Eye (tissue), 1 donor: ENCODE results near the gene DTNB.
"Not testable (repeated sequence)": the region's sequence is repeated elsewhere in the genome, so short reads cannot be mapped to it uniquely, and the experiment has no call there.

Source experiments
- DNase-seq: peaks from one replicate; pipeline ENCODE4 v3.0.0-alpha.2; 2015

DTNB gene

DNA sequence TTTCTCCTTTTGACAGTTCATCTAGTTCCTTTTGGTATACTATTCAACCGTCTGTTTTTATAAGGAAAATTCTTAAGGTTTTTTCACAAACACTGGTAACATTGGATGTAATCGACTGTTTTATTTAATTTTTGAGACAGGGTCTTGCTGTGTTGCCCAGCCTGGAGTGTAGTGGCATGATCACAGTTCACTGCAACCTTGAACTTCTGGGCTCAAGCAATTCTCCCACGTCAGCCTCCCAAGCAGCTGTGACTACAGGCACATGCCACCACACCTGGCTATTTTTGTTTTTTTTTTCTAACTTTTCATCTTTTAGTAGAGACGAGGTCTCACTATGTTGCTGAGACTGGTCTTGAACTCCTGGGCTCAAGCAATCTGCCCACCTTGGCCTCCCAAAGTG, 227.3 kb downstream of the DTNB start:
- no peak for DNase-seq

DNA sequence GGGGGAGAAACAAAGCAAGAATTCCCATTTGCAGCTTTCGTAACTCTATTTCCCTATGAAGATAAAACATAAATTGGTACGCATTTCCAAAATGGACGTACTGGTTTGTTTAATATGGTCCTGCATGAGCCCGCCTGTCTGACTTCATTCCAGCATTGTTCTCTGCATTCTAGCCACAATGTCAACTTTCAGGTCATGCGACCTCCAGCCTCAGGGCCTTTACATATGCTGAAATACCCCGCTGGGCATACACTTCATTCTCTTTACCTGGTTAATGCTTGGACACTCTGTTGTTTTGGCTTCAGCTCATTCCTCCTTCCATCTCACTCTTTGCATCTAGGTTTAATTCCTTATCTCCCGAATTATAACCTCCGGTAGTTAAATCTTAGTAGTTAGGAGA, 227.9 kb downstream of the DTNB start:
- DNase-seq: no peak

DNA sequence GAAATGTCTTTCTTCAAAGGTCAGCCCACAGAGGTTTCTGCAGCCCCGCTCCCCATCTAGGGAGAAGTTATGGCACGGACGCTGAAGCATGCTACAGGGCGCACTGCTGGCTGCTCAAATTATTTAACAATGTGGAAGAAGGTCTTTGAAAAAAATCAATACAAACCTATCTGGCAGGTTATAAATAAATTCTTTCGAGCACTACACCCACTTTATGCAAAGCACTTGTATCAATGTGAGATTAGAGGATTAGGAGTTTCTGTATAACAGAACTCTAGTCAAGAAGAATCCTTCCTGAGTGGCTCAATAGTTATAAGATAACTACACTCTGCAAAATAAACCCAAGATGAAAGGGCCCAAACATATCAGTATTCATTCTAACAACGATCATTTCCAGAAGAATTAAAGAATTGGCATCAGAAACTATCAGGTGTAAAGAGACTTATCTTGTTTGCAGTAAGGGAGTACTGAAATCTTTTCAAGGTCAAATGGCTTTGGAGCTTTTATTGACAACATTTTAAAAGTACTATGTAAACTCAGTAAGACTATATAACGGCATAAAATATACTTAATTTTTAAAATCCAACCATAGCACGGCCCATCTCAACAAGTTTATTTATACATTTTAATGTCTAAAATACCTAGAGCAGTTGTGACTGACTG, 228.6 kb downstream of the DTNB start:
- DNase-seq: no peak

DNA sequence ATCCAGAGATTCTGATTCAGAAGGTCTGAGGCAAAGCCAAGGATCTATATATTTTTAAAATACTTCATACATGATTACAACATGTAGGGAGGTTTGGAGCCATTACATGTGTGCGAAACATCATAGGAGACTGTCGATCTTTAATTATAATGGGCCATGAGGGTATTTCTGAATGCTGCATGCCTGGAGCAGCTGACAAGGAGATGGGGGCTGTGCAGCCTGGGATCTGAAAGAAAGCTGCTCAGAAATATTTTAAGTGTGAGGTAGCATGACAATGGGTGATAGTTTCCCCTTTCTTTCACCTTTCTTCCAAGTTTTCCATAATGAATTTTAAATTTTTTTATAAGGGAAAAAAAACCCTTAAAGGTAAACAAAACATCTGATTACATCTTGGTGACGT, 229.6 kb downstream of the DTNB start:
- DNase-seq: no peak

DNA sequence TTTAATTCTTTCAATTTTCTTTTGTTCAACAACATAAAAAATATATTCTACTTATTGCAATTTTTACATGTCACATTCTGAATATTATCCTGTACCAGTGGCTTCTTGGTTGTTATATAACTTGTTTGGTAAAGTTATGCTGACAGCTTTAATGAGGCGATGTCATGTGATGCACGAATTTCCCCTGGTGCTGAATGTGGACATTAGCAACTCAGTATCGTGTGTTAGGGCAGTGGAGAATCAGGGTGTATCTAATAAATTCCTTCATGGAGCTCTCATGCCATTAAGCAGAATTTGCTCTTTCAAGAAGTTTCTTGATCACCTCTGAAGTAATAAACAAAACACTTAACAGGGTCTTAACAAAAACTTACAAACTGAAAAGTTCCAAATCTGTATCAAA, 232.0 kb downstream of the DTNB start:
- DNase-seq: no peak

DNA sequence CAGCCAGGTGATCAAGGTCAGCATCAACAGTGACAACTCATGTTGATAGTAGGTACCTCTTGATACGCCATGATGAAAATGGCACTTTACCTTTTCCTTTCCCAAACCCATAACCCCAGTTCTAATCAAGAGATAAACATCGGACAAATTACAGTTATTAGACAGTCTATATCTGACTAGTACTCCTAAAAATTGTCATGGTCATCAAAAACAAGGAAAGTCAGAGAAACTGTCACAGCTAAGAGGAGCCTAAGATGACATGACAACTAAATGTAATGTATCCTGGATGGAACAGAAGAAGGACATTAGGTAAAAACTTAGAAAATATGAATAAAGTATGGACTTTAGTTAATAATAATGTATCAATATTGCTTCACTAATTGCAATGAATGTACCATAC, 234.6 kb downstream of the DTNB start:
- DNase-seq: no peak

DNA sequence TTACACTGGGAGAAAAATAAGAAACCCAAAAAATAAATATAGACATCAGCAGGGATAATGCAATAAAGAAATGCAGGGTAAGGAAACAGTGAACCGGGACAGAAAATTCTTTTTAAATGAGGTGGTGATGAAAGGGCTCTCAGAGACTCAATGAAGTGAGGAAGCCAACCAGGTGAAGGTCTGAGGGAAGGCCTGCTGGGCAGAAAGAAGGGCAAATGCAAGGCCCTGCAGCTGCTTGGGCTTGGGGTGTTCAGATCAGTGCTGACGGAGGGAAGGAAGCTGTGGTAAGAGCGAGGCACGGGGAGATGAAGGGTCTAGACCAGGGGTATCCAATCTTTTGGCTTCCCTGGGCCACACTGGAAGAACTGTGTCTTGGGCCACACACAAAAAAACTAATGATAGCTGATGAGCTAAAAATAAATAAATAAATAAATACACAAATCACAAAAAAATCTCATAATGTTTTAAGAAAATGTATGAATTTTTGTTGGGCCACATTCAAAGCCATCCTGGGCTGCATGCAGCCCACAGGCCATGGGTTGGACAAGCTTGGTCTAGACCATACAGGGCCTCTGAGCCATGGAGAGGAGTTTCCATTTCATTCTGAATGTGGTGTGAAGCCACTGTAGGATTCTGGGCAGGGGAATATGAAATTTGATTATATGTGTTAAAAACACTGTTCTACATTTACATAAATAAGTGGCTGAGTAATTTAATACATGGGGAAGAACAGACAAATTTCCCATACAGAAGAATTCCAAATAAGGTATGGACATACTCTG, 235.3 kb downstream of the DTNB start:
- no peak for DNase-seq

DNA sequence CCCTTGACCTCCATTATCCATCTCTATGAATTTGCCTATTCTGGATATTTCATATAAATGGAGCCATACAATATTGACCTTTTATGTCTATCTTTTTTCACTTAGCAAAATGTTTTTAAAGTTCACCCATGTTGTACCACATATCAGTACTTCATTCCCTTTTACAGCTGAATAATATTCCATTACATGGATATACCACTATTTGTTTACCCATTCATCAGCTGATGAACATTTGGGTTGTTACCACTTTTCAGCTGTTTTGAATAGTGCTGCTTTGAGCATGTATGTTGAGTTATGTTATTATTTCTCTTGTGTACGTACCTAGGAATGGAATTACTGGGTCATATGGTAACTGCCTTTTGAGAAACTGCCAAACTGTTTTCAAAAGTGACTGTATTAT, 238.0 kb downstream of the DTNB start:
- DNase-seq: no peak

DNA sequence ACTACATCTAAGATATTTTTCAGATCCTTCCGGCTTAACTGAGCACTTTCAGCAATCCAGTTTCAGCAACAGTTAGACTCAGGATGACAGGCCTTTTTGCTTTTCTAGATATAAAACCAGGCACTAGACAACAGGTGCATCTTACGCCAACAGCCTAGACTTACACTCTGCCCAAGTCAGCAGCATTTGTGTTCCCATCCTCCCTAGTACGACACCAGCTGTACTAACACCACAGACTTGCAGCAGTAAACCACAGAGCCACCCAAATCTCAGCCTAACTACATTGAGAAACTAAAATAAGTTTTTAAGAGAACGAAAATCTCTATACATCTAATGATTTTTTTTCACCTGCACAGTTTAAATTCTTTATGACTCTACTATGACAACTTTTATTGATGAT, 241.8 kb downstream of the DTNB start:
- no peak for DNase-seq

DNA sequence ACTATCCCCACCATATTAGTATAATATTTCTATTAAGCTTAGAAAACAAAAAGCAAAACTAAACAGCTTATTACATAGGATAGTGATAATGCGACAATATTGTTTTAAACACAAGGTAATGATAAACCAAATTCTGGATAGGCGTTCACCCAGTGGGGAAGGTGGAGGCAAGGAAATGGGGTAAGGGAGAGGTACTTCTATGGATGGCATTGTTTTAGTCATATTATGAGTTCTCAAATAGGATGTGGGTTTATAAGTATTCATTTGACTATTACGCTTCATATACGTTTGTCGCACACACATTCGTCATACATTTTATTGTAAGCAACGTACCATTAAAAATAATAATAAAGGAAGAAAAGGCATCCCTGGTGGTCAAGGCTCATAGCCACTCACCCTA, 242.8 kb downstream of the DTNB start:
- no peak for DNase-seq

DNA sequence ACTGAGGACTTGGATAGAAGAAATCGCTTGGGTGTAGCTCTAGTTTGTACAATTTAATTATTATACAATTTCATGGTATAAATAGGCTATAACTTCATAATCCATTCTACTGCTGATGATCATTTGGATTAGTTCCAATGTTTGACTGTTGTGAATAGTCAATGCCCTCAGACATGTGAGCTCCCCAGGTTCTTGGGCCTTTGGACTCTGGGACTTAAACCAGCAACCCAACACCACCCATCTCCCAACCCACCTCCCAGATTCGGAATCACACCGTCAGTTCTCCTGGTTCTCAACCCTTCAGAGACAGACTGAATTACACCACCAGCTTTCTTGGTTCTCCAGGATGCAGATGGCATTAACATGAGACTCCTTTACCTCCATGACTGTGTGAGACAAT, 247.1 kb downstream of the DTNB start:
- no peak for DNase-seq

DNA sequence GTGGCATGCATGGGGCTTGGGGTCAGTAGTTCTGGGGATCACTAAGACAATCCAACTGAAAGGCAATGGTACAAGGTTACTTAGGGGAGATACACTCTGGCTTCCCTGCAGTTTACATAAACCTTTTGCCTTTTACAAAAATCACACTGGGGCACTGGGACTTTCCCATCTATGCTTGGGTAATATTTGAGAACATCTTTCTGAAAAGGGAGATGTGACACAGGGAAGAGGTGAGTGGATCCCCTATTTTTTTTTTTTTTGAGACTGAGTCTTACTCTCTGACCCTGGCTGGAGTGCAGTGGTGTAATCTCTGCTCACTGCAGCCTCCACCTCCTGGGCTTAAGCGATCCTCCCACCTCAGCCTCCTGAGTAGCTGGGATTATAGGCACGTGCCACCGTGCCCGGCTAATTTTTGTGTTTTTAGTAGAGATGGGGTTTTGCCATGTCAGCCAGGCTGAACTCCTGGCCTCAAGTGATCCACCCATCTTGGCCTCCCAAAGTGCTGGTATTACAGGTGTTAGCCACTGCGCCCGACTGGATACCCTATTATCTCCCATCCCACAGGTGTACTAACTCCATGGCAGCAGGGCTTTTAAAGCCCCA, 248.8 kb downstream of the DTNB start:
- no peak for DNase-seq

DNA sequence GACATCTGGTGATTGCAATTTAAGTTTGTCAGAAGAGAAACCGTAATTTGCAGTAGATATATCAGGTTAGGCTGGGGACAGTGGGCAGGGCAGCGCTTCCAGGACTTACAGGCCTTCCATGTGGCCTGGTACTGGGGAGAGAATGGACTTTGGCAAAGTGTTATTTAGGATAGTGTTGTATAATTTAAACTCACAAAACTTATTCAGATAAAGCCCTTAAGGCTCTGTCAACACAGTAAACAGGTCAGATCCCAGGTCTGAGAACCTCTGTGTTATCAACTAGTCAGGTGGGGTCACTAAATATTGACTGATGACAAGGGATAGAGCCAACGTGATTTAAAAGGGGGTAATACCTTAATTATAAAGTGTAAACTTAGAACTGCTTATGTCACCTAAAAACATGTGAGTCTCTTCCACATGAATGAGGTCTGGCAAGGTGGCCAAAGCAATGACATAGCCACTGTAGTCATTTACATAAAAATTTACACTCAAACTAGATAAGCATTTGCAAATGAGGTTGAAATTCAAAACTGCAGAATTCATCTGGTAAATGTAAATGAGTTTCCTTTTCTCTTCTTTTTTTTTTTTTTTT, 251.5 kb downstream of the DTNB start:
- DNase-seq: no peak

DNA sequence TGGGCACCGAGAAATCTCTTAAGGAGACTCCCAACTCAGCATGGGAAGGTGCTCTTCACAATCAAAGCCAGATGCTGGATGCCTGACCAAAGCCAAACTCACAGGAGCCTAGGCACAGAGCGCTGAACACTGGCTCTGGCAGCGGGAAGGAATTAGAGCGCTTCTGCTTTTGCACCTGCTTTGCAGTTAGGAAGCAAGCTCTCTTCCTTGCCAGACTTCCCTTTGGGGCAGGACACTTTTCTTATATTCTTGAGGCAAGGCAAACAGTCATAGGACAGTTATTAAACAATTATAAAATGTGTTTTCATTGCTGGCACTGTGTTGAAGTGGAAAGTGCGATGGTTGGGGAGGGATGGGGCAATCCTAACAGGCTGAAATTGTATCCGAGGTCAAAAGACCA, 252.1 kb downstream of the DTNB start:
- no peak for DNase-seq

DNA sequence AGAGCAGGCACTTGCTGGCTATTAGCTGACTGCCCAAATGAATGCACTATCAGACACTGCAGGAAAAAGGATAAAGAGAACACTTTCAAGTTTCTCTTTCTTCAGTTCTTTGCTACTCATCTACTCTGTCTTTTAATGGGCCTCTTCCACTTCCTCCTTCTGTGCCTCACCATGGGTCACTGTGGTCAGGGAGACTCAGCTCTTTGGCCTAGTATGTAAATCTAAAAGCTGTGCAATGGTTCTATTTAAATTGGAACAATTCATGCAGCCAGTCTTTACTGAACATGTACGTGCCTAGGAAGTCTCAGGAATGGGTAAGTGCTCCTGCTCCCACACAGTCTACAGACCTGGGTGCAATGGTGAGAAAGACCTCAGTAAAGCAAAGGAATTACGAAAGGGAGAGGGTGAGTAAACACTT, 252.5 kb downstream of the DTNB start:
- DNase-seq: no peak

DNA sequence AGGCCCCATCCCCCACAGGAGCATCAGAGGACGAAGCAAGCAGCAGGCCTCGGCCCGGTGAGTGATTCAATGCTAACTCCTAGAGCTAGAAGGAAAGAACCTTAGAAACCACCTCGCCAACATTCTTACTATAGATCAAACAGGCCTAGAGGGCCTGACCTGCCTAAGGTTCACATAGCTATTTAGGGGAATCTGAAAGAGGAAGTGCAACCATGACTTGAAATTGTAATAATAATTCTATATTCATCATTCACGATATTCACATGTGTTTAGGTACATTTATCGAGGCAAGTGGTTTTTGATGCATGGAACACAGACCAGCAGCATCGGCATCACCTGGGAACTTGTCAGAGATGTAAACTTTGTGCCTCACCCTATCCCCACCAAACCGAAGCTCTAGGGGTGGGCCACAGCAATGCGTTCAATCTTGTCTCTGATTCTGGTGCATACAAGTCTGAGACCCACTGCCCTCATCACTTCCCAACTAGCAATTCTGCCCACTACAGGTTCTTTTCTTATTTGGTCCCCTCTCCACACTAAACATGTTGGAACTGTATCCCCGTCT, 253.6 kb downstream of the DTNB start:
- no peak for DNase-seq

DNA sequence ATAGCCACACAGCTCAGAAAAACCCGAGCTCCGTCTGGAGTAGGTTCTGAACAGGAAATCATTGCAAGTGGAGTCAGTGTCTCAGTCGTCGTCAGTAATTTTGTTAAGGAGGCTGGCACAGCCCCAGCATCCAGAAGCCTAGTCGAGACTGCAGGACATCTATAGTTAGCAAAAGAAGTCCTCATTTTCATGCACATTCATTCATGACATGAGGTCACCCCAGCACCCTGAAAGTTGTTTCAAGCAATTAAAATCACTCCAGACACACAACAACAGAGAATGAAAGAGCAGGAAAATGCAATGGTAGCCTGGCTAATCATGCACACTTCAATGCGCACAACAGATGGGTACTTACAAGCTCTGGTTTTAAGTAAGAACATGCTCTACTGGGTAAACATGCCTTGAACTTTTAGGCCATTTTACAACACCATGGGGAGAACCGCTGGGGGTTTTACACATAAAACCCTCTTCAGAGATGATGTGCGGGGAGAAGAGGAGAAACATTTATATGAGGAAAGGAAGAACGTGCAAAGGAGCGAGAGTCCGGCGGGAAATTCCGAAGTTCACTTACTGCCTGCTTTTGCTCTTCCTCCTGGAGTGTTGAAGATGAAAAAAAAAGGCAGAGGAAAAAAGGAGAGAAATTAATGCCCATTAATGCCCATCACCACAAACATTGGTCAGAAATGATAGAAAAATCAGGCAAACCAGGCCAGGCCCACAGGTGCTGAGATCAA, 254.3 kb downstream of the DTNB start:
- peak; percentile 48 for DNase-seq

DNA sequence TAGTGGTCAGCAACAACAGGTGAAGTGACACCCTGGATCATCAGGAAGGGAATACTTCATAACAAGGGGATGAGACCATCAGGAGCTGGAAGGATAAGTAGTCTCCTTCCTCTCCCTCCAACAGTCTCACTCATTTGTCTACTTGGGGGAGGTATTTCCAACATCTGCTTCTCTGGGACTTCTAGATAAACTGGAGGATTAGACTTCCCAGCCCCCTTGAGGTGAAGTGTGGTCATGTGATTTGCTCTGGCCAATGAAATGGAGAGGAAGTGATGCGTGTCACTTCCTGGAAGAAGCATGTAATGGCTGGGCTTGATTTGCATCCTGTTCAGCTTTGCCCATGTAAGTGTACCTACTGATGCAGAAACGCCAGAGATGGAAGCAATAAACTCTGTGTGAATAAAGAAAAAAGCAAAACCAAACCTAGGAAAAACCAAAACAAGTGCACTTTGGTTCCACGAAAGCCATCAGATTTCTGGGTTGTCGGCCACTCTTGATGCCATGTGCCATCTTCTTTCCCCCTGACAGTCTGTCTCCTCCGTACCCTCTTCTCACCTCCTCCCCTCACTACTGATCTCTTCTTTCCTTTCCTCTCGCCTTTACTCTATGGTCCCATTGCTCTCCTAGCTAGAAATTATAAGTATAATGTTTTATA, 255.5 kb downstream of the DTNB start:
- no peak for DNase-seq

DNA sequence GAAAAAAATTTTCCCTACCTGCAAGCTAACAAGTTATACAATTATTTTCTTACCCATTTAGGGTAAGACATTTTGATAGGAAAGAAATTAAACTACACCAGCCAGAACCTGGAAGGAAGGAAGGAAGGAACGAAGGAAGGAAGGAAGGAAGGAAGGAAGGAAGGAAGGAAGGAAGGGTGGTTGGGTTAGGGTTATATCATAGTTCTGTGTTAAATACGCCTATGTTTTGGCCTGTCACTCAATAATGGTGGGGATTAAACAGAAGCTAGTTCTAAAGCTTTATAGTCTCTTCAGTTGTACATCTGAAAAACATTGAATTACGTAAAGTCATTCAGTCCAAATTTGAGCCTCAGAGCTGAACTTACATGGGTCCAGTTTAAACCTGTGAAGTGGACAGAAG, 256.7 kb downstream of the DTNB start:
- DNase-seq: no peak

DNA sequence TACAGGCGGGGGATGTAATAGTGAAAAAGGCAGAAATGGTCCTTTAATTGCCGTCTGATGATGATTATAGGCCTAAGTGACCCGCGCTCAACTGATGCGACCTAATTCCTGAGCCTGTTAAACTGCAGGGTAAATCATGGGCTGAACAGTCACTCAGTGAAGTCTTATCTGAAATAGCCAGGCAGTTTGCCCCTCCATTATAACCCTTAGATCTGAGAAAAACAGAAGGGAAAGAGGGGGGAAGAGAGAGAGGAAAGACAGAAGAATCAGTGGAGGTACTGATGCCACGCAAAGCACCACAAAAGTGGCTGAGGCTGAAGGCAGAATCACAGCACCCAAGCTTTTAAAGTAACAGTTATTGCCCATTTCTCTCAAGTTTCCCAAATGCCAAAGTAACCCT, 258.6 kb downstream of the DTNB start:
- DNase-seq: no peak

DNA sequence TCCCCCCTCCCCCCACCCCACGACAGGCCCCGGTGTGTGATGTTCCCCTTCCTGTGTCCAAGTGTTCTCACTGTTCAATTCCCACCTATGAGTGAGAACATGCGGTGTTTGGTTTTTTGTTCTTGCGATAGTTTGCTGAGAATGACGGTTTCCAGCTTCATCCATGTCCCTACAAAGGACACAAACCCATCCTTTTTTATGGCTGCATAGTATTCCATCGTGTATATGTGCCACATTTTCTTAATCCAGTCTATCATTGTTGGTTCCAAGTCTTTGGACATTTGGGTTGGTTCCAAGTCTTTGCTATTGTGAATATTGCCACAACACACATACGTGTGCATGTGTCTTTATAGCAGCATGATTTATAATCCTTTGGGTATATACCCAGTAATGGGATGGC, 260.0 kb downstream of the DTNB start:
- DNase-seq: not testable (repeated sequence)

DNA sequence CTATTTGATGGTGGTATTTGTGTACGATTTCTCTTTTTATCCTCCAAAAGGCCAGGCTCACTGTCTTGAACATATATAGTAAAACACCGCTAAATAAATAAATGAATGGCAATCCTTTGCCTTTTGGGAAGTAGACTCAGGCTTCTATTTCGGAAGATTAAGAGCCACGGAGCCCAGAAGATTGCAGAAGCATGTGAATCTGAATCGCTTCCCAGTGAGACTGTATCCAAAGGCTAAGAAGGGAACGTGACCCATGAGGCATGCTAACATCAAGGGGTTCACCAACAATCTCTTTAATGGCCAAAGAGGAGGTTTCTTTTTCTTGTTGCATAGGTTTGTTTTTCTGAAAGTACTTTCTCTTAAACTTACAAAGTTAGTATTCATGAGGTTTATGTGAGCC, 261.6 kb downstream of the DTNB start:
- DNase-seq: no peak
